HG03159 (cell line): ENCODE measurements around the gene PTPN20.

ENCODE experiments used
- ATAC-seq: cut with Tn5 transposase; IDR thresholded peaks from one replicate; pipeline ENCODE4 v1.9.1; 2021; ENCODE audit warnings: mild to moderate bottlenecking, moderate library complexity; ENCODE audit not compliant: unreplicated experiment

The PTPN20 gene

GRCh38 chr10:47046321-47047126, 135.3 kb downstream of the PTPN20 start:
- no peak for ATAC-seq

- no peak for ATAC-seq
Observed at GRCh38 chr10:47047127-47047504, 135.9 kb downstream of the PTPN20 start.

GRCh38 chr10:47047577-47048525, 136.6 kb downstream of the PTPN20 start:
- ATAC-seq, result no peak

GRCh38 chr10:47048526-47048905, 137.3 kb downstream of the PTPN20 start:
- no peak for ATAC-seq

GRCh38 chr10:47049056-47049851, 138.0 kb downstream of the PTPN20 start:
- ATAC-seq, result no peak

GRCh38 chr10:47049906-47050305, 138.7 kb downstream of the PTPN20 start:
- no peak for ATAC-seq

- no peak for ATAC-seq
Observed at GRCh38 chr10:47050618-47051455, 139.6 kb downstream of the PTPN20 start.

- no peak for ATAC-seq
Observed at GRCh38 chr10:47051741-47052238, 140.6 kb downstream of the PTPN20 start.
